Panc1 (cell line): Measurements from ENCODE around the gene BCL2L11. TPM values are rescaled to one million over a fixed set of nuclear protein-coding genes. Genes with fewer than 3 reads are reported as not detected.

ENCODE experiments used
- ATAC-seq: fragments of 200-7000 bp; cut with Tn5 transposase; 2 replicates; pipeline ENCODE4 v1.9.1; 2020; ENCODE audit warnings: mild to moderate bottlenecking, moderate library complexity
- BruUV-seq: library from RNA; stranded (reverse); fragments of 400-500 nt; replicated peaks from 2 replicates; lab custom pipeline; 2021; lab: Mats Ljungman, UMichigan
- CTCF ChIA-PET: fragments of 300-600 bp; sonication (Branson Sonifier 250); formaldehyde crosslinking; loops from one replicate; lab custom pipeline; 2022; ENCODE audit warnings: antibody characterized with exemption; lab: Charles Lee
- POLR2A ChIA-PET: fragments of 300-600 bp; sonication (Branson Sonifier 250); formaldehyde crosslinking; loops from one replicate; lab custom pipeline; 2022; ENCODE audit warnings: antibody characterized with exemption; lab: Charles Lee
- DNase-seq: peaks from one replicate; pipeline ENCODE4 v3.0.0-alpha.2; 2010; ENCODE audit warnings: low read depth, low spot score
- H3K27ac ChIP-seq: 2 replicates; pipeline ENCODE4 v1.5.1; 2011; ENCODE audit warnings: mild to moderate bottlenecking, low read length, inconsistent platforms
- H3K27me3 ChIP-seq: fragments of 200-500 bp; sonication (Bioruptor generic); 2 replicates; pipeline ENCODE4 v1.6.0; 2014; ENCODE audit warnings: low read length, inconsistent platforms; ENCODE audit not compliant: control insufficient read depth, insufficient read depth
- H3K36me3 ChIP-seq: fragments of 200-500 bp; sonication (Bioruptor generic); 2 replicates; pipeline ENCODE4 v1.5.1; 2014; ENCODE audit warnings: inconsistent platforms, mild to moderate bottlenecking, low read length, moderate library complexity; ENCODE audit not compliant: control insufficient read depth, insufficient read depth
- H3K4me1 ChIP-seq: 2 replicates; pipeline ENCODE4 v1.5.1; 2011; ENCODE audit warnings: inconsistent platforms, mild to moderate bottlenecking, low read length, moderate library complexity; ENCODE audit not compliant: control insufficient read depth, insufficient read depth
- H3K4me3 ChIP-seq, 2 experiments: 2 replicates each; pipeline ENCODE4 v1.5.1; 2011 to 2012; ENCODE audit warnings: low read depth in 2 of 2, low read length in 2 of 2, mild to moderate bottlenecking in 2 of 2, inconsistent platforms in 1 of 2, moderate library complexity in 1 of 2
- H3K9me3 ChIP-seq: fragments of 200-500 bp; sonication (Bioruptor generic); 2 replicates; pipeline ENCODE4 v1.5.1; 2014; ENCODE audit warnings: low read depth, mild to moderate bottlenecking, inconsistent platforms, low read length, moderate library complexity; ENCODE audit not compliant: control insufficient read depth, insufficient read depth
- POLR2AphosphoS5 ChIP-seq: IDR thresholded peaks from 2 replicates; pipeline ENCODE4 v1.6.1; 2012; ENCODE audit warnings: mild to moderate bottlenecking, low read depth, low read length, moderate library complexity
- SIN3A ChIP-seq: IDR thresholded peaks from 2 replicates; pipeline ENCODE4 v1.6.1; 2012; ENCODE audit warnings: low read depth, mild to moderate bottlenecking, low read length, moderate library complexity, borderline replicate concordance; ENCODE audit not compliant: insufficient read depth
- TCF7L2 ChIP-seq: IDR thresholded peaks from 2 replicates; pipeline ENCODE4 v1.6.1; 2011; ENCODE audit warnings: mild to moderate bottlenecking, low read depth, low read length, inconsistent platforms
- in situ Hi-C: cut with HindIII; loops from 2 replicates; pipeline ENCODE4 v1.10.0; 2016; ENCODE audit warnings: low sequenced_read_pairs, low pct_unique_long_range_greater_than_20kb
- intact Hi-C: fragments of 100-400 bp; cut with micrococcal nuclease; formaldehyde crosslinking; loops from one replicate; pipeline ENCODE4 v1.10.0; 2022; ENCODE audit not compliant: unreplicated experiment
- total RNA-seq: library from RNA; stranded (reverse); gene quantifications from one replicate; pipeline ENCODE4 v1.2.1, GENCODE V29; 2021; ENCODE audit not compliant: unreplicated experiment
- TF ChIP-seq, protein P1 (sequence below): fragments of 450-650 bp; IDR thresholded peaks from 2 replicates; pipeline ENCODE4 v1.5.1; 2017; ENCODE audit warnings: mild to moderate bottlenecking
- TF ChIP-seq, protein P2 (sequence below), 2 experiments: IDR thresholded peaks; 2 replicates each; pipeline ENCODE4 v1.6.1; 2011 to 2012; ENCODE audit warnings: low read depth in 2 of 2, control low read depth in 1 of 2, low read length in 1 of 2, mild to moderate bottlenecking in 1 of 2, moderate library complexity in 1 of 2; ENCODE audit not compliant: insufficient read depth in 1 of 2

BCL2L11 gene
- total RNA-seq, 1 experiment from 2014 or later, result 43.8 TPM

DNA sequence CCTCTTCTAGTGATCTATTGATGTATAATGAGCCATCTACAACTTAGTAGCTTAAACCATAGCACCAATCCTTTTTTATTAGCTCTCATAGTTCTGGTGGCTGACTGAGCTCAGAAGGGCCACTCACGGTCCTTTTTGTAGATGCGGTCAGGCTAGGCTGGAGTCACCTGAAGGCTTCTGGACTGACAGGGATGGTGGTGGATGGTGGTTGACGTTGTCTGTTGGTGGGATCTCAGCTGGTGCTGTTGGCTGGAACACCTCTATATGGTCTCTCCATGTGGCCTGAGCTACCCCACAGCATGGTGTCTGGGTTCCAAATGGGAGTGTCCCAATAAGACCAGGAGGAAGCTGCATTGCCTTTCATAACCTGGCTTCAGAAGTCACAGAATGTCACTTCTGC lies 68.0 kb downstream of the BCL2L11 start:
- CTCF ChIA-PET, result no interaction called here
- Histone ChIP-seq H3K9me3 (no peaks in the 10 kb centered on the region), H3K36me3 (no peaks in the 10 kb centered on the region), H3K27ac (no peak overlapping the region), H3K27me3 (no peaks in the 10 kb centered on the region), H3K4me3 (no peak overlapping the region), H3K4me1 (peaks cover 19% of the 10 kb centered on the region)
- in situ Hi-C loops (no loop called here), intact Hi-C loops (no loop called here)
- BruUV-seq, result no TSS peak
- ATAC-seq, result no peak
- no peak for TF ChIP-seq POLR2AphosphoS5
- no peak for TF ChIP-seq TCF7L2
- TF ChIP-seq, protein P1, sequence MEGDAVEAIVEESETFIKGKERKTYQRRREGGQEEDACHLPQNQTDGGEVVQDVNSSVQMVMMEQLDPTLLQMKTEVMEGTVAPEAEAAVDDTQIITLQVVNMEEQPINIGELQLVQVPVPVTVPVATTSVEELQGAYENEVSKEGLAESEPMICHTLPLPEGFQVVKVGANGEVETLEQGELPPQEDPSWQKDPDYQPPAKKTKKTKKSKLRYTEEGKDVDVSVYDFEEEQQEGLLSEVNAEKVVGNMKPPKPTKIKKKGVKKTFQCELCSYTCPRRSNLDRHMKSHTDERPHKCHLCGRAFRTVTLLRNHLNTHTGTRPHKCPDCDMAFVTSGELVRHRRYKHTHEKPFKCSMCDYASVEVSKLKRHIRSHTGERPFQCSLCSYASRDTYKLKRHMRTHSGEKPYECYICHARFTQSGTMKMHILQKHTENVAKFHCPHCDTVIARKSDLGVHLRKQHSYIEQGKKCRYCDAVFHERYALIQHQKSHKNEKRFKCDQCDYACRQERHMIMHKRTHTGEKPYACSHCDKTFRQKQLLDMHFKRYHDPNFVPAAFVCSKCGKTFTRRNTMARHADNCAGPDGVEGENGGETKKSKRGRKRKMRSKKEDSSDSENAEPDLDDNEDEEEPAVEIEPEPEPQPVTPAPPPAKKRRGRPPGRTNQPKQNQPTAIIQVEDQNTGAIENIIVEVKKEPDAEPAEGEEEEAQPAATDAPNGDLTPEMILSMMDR, result no peak
- TF ChIP-seq, protein P2, sequence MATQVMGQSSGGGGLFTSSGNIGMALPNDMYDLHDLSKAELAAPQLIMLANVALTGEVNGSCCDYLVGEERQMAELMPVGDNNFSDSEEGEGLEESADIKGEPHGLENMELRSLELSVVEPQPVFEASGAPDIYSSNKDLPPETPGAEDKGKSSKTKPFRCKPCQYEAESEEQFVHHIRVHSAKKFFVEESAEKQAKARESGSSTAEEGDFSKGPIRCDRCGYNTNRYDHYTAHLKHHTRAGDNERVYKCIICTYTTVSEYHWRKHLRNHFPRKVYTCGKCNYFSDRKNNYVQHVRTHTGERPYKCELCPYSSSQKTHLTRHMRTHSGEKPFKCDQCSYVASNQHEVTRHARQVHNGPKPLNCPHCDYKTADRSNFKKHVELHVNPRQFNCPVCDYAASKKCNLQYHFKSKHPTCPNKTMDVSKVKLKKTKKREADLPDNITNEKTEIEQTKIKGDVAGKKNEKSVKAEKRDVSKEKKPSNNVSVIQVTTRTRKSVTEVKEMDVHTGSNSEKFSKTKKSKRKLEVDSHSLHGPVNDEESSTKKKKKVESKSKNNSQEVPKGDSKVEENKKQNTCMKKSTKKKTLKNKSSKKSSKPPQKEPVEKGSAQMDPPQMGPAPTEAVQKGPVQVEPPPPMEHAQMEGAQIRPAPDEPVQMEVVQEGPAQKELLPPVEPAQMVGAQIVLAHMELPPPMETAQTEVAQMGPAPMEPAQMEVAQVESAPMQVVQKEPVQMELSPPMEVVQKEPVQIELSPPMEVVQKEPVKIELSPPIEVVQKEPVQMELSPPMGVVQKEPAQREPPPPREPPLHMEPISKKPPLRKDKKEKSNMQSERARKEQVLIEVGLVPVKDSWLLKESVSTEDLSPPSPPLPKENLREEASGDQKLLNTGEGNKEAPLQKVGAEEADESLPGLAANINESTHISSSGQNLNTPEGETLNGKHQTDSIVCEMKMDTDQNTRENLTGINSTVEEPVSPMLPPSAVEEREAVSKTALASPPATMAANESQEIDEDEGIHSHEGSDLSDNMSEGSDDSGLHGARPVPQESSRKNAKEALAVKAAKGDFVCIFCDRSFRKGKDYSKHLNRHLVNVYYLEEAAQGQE (IDR thresholded peaks at IDR 0.05; ENCODE audit: insufficient read depth in 1 of 2, low read depth in 2 of 2, low read length in 1 of 2), result no peak
- TF ChIP-seq SIN3A, result no peak
- POLR2A ChIA-PET, result interaction anchor here (0.7 kb wide), 1 partner anchor 498 kb away, joined by 7 read pairs; no protein-coding TSS in a partner anchor
- no peak for DNase-seq

DNA sequence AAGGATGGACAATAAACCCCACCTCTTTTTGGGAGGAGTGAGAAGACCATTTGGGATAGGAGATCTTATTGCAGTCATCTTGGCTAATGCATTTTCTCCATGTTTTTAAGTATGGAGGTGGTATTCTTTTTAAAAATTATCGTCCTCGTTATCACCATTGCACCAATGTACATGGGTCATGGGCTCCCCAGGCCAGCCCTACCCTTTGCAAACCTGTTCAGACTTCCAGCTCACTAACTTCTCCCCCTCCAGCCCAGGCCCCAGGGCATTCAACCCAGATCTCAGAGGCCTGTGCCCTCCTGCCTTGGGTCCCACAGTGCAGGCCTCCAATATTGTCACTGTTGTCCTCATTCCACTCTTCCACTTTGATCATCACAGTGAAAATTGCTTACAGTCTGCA lies 68.4 kb downstream of the BCL2L11 start:
- in situ Hi-C loops (no loop called here), intact Hi-C loops (no loop called here)
- Histone ChIP-seq H3K27ac (no peak overlapping the region), H3K27me3 (no peaks in the 10 kb centered on the region), H3K36me3 (no peaks in the 10 kb centered on the region), H3K4me3 (no peak overlapping the region), H3K4me1 (peaks cover 19% of the 10 kb centered on the region), H3K9me3 (no peaks in the 10 kb centered on the region)
- POLR2A ChIA-PET, result no interaction called here
- BruUV-seq, result no TSS peak
- TF ChIP-seq SIN3A (no peak), TCF7L2 (no peak), POLR2AphosphoS5 (no peak)
- TF ChIP-seq, protein P2 (IDR thresholded peaks at IDR 0.05; ENCODE audit: insufficient read depth in 1 of 2, low read depth in 2 of 2, low read length in 1 of 2), result no peak
- TF ChIP-seq, protein P1, result no peak
- no peak for ATAC-seq
- CTCF ChIA-PET, result interaction anchor here (0.5 kb wide), 1 partner anchor 268 kb away, joined by 6 read pairs; no protein-coding TSS in a partner anchor
- DNase-seq, result no peak
